Right lobe of liver (tissue), 4 donors: ENCODE results near the gene HIGD2B.

Experiments
- POLR2A ChIP-seq: fragments of 450-650 bp; IDR thresholded peaks from one replicate; pipeline ENCODE4 v1.6.1; 2017; ENCODE audit warnings: antibody characterized with exemption, mild to moderate bottlenecking
- TF ChIP-seq, protein P1 (sequence below), 4 donors: fragments of 200-600 bp in 3 of 4; fragments of 450-650 bp in 1 of 4; IDR thresholded peaks; one replicate each; pipeline versions ENCODE4 v1.5.1 to v1.8.0; 2016 to 2022; ENCODE audit warnings: antibody characterized with exemption in 4 of 4, mild to moderate bottlenecking in 2 of 4
- donor health status: DM: no; HTN: no; CAD: no.
- donor health status: DM: no; HTN: no; CAD: no.
- donor health status: DM: no; HTN: yes; CAD: no.

GRCh38 chr15:72733941-72734738, 48.2 kb upstream of the HIGD2B start:
- no peak for TF ChIP-seq POLR2A
- TF ChIP-seq, protein P1, sequence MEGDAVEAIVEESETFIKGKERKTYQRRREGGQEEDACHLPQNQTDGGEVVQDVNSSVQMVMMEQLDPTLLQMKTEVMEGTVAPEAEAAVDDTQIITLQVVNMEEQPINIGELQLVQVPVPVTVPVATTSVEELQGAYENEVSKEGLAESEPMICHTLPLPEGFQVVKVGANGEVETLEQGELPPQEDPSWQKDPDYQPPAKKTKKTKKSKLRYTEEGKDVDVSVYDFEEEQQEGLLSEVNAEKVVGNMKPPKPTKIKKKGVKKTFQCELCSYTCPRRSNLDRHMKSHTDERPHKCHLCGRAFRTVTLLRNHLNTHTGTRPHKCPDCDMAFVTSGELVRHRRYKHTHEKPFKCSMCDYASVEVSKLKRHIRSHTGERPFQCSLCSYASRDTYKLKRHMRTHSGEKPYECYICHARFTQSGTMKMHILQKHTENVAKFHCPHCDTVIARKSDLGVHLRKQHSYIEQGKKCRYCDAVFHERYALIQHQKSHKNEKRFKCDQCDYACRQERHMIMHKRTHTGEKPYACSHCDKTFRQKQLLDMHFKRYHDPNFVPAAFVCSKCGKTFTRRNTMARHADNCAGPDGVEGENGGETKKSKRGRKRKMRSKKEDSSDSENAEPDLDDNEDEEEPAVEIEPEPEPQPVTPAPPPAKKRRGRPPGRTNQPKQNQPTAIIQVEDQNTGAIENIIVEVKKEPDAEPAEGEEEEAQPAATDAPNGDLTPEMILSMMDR (IDR thresholded peaks at IDR 0.05): no peak
